H9 (cell line): Measurements from ENCODE around the gene FGF3. TPM values are rescaled to one million over a fixed set of nuclear protein-coding genes. Genes with fewer than 3 reads are reported as not detected.

ENCODE experiments used
- DNase-seq: peaks from one replicate; pipeline ENCODE4 v3.0.0-alpha.2; 2017
- H2AFZ ChIP-seq: one replicate; pipeline ENCODE4 v1.6.1; 2013; ENCODE audit warnings: mild to moderate bottlenecking, low read length, control low read depth, moderate library complexity
- H2AK5ac ChIP-seq: 2 replicates; pipeline ENCODE4 v1.6.1; 2013; ENCODE audit warnings: low read length, control low read depth, mixed read lengths; ENCODE audit not compliant: insufficient read length
- H2BK120ac ChIP-seq: one replicate; pipeline ENCODE4 v1.6.1; 2013; ENCODE audit warnings: low read depth, mild to moderate bottlenecking, low read length, control low read depth, inconsistent platforms; ENCODE audit not compliant: poor library complexity, severe bottlenecking
- H2BK12ac ChIP-seq: 2 replicates; pipeline ENCODE4 v1.6.1; 2013; ENCODE audit warnings: low read length, control low read depth, mixed read lengths, low read depth; ENCODE audit not compliant: insufficient read length
- H2BK15ac ChIP-seq: 2 replicates; pipeline ENCODE4 v1.6.1; 2013; ENCODE audit warnings: low read depth, low read length, control low read depth
- H2BK20ac ChIP-seq: one replicate; pipeline ENCODE4 v1.6.1; 2013; ENCODE audit warnings: low read depth, mild to moderate bottlenecking, low read length, control low read depth, inconsistent platforms; ENCODE audit not compliant: poor library complexity, severe bottlenecking
- H2BK5ac ChIP-seq: 2 replicates; pipeline ENCODE4 v1.6.1; 2013; ENCODE audit warnings: low read length, control low read depth, mixed read lengths; ENCODE audit not compliant: insufficient read length
- H3K14ac ChIP-seq: 2 replicates; pipeline ENCODE4 v1.6.1; 2013; ENCODE audit warnings: low read length, control low read depth; ENCODE audit not compliant: insufficient read depth
- H3K18ac ChIP-seq: 2 replicates; pipeline ENCODE4 v1.6.1; 2013; ENCODE audit warnings: low read depth, mild to moderate bottlenecking, mixed read lengths, low read length, control low read depth; ENCODE audit not compliant: insufficient read length
- H3K23ac ChIP-seq: 2 replicates; pipeline ENCODE4 v1.6.1; 2013; ENCODE audit warnings: low read length, control low read depth, mixed read lengths, low read depth; ENCODE audit not compliant: insufficient read length
- H3K23me2 ChIP-seq: 2 replicates; pipeline ENCODE4 v1.6.1; 2013; ENCODE audit warnings: low read depth, mild to moderate bottlenecking, mixed read lengths, low read length, control low read depth; ENCODE audit not compliant: insufficient read length, poor library complexity, severe bottlenecking
- H3K27ac ChIP-seq: 2 replicates; pipeline ENCODE4 v1.5.1; 2013; ENCODE audit warnings: low read length, control low read depth, mixed read lengths, low read depth; ENCODE audit not compliant: insufficient read length
- H3K27me3 ChIP-seq: 2 replicates; pipeline ENCODE4 v1.6.1; 2013; ENCODE audit warnings: low read length, control low read depth, inconsistent platforms; ENCODE audit not compliant: insufficient read depth
- H3K4ac ChIP-seq: 2 replicates; pipeline ENCODE4 v1.6.1; 2013; ENCODE audit warnings: low read depth, mild to moderate bottlenecking, control low read depth, inconsistent platforms, low read length, moderate library complexity
- H3K4me1 ChIP-seq: 2 replicates; pipeline ENCODE4 v1.6.1; 2013; ENCODE audit warnings: low read length, control low read depth, inconsistent platforms; ENCODE audit not compliant: insufficient read depth
- H3K4me2 ChIP-seq: 2 replicates; pipeline ENCODE4 v1.6.1; 2013; ENCODE audit warnings: low read length, control low read depth, mixed read lengths; ENCODE audit not compliant: insufficient read length, insufficient read depth
- H3K56ac ChIP-seq: 2 replicates; pipeline ENCODE4 v1.6.1; 2013; ENCODE audit warnings: low read depth, mild to moderate bottlenecking, mixed read lengths, low read length, control low read depth; ENCODE audit not compliant: insufficient read length
- H3K79me1 ChIP-seq: 2 replicates; pipeline ENCODE4 v1.6.1; 2013; ENCODE audit warnings: low read depth, mild to moderate bottlenecking, moderate library complexity, low read length, control low read depth, inconsistent platforms; ENCODE audit not compliant: insufficient read depth, poor library complexity, severe bottlenecking
- H3K79me2 ChIP-seq: 2 replicates; pipeline ENCODE4 v1.6.1; 2013; ENCODE audit warnings: low read length, control low read depth, inconsistent platforms; ENCODE audit not compliant: insufficient read depth
- H3K9ac ChIP-seq: 2 replicates; pipeline ENCODE4 v1.6.1; 2013; ENCODE audit warnings: low read length, control low read depth, mixed read lengths; ENCODE audit not compliant: insufficient read length; ENCODE audit errors: extremely low read depth
- H3K9me3 ChIP-seq: one replicate; pipeline ENCODE4 v1.6.1; 2013; ENCODE audit warnings: low read depth, low read length, inconsistent platforms; ENCODE audit not compliant: control insufficient read depth
- H3T11ph ChIP-seq: one replicate; pipeline ENCODE4 v1.6.1; 2013; ENCODE audit warnings: mild to moderate bottlenecking, low read length, control low read depth, inconsistent platforms
- H4K20me1 ChIP-seq: one replicate; pipeline ENCODE4 v1.6.1; 2013; ENCODE audit not compliant: control insufficient read depth, insufficient read length, insufficient read depth
- H4K5ac ChIP-seq: 2 replicates; pipeline ENCODE4 v1.6.1; 2013; ENCODE audit warnings: low read depth, mild to moderate bottlenecking, mixed read lengths, low read length, control low read depth; ENCODE audit not compliant: insufficient read length
- H4K8ac ChIP-seq: replicated peaks from 2 replicates; pipeline ENCODE4 v1.6.1; 2013; ENCODE audit warnings: low read length, control low read depth, mixed read lengths, low read depth; ENCODE audit not compliant: insufficient read length
- H4K91ac ChIP-seq: 2 replicates; pipeline ENCODE4 v1.6.1; 2013; ENCODE audit warnings: low read depth, mild to moderate bottlenecking, moderate library complexity, mixed read lengths, low read length, control low read depth; ENCODE audit not compliant: insufficient read length
- H3K27ac Mint-ChIP-seq, 3 experiments: 2 replicates in 2 of 3; 3 replicates in 1 of 3; pipeline ENCODE4 v1.8.0; 2020 to 2021; ENCODE audit warnings: mixed read lengths in 3 of 3, mild to moderate bottlenecking in 1 of 3, moderate library complexity in 1 of 3
- H3K27me3 Mint-ChIP-seq: 2 replicates; pipeline ENCODE4 v1.8.0; 2021; ENCODE audit warnings: low read depth, mild to moderate bottlenecking, moderate library complexity, mixed read lengths
- H3K36me3 Mint-ChIP-seq, 3 experiments: 2 replicates in 2 of 3; 3 replicates in 1 of 3; pipeline ENCODE4 v1.8.0; 2020 to 2021; ENCODE audit warnings: low read depth in 3 of 3, mixed read lengths in 3 of 3; ENCODE audit not compliant: insufficient read depth in 1 of 3
- H3K4me1 Mint-ChIP-seq, 2 experiments: 2 replicates each; pipeline ENCODE4 v1.8.0; 2020; ENCODE audit warnings: mixed read lengths in 2 of 2
- H3K4me3 Mint-ChIP-seq, 2 experiments: 2 replicates in 1 of 2; 3 replicates in 1 of 2; pipeline ENCODE4 v1.8.0; 2020 to 2021; ENCODE audit warnings: mild to moderate bottlenecking in 2 of 2, mixed read lengths in 2 of 2, moderate library complexity in 1 of 2
- H3K9me3 Mint-ChIP-seq, 2 experiments: 2 replicates in 1 of 2; 3 replicates in 1 of 2; pipeline ENCODE4 v1.8.0; 2020; ENCODE audit warnings: mild to moderate bottlenecking in 2 of 2, mixed read lengths in 2 of 2, moderate library complexity in 1 of 2
- CTCF ChIP-seq: fragments of 200-600 bp; sonication (generic); conservative IDR thresholded peaks from 3 replicates; pipeline ENCODE4 v1.8.0; 2021; ENCODE audit warnings: antibody characterized with exemption, mild to moderate bottlenecking
- WGBS: extraction: QIAGEN DNeasy Blood & Tissue Kit; methylation state at CpG from one replicate; pipeline ENCODE4 v1.1.7; 2013; ENCODE audit warnings: missing lambda C conversion rate, low lambda C conversion rate, mixed read lengths; ENCODE audit not compliant: insufficient read length; ENCODE audit errors: extremely low coverage; 5-methylcytosine and 5-hydroxymethylcytosine counted together
- total RNA-seq: library from RNA; stranded (reverse); gene quantifications from 2 replicates; pipeline ENCODE4 v1.2.1, GENCODE V29; 2021

The FGF3 gene
- total RNA-seq, 1 experiment from 2014 or later, result not detected

DNA sequence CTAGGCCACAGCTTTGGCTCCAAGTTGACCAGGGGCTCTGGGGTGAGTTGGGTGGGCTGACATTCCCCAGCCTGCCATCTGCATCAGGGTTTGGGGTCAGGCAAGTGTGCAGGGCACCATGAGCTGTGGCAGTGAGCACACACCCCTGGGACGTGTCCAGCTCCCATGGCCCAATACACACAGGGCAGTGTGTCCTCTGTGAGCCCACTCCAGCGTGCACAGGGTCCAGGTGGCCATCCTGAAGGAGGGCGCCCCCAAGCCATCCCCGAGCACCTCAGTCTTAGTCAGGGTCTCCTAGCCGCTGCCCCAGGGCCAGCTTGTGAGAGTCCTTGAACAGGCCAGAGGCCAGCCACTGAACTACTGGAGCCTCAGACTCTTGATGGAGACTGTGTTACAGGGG lies 1.2 kb upstream of the FGF3 start:
- Histone ChIP-seq H3K9ac (no peak overlapping the region), H4K20me1 (no peaks in the 10 kb centered on the region), H3K14ac (no peak overlapping the region; the same call in 1 of the 2 replicates), H3K27me3 (peaks cover 56% of the 10 kb centered on the region), H3K4ac (no peak overlapping the region), H4K91ac (no peak overlapping the region), H3K23ac (no peak overlapping the region), H2BK120ac (no peak overlapping the region), H4K8ac (no peak overlapping the region), H3K79me1 (no peaks in the 10 kb centered on the region), H2BK12ac (no peak overlapping the region), H3K4me1 (no peaks in the 10 kb centered on the region), H2AFZ (no peak overlapping the region), H3K56ac (no peak overlapping the region), H2BK5ac (no peak overlapping the region), H2BK15ac (no peak overlapping the region), H3K27ac (no peak overlapping the region), H4K5ac (no peak overlapping the region), H2AK5ac (no peak overlapping the region), H3K23me2 (peaks cover 9% of the 10 kb centered on the region), H2BK20ac (no peak overlapping the region), H3K9me3 (no peaks in the 10 kb centered on the region), H3T11ph (no peak overlapping the region), H3K79me2 (no peaks in the 10 kb centered on the region), H3K4me2 (no peak overlapping the region), H3K18ac (no peak overlapping the region)
- WGBS, result no CpG with 5 or more reads among the region's 5 CpGs
- peaks cover 6 to 11% of the 10 kb centered on the region in 2 experiments for H3K4me1 Mint-ChIP-seq
- H3K4me3 Mint-ChIP-seq, result no peak overlapping the region
- peaks cover 93% of the 10 kb centered on the region for H3K27me3 Mint-ChIP-seq
- no peak for DNase-seq
- H3K36me3 Mint-ChIP-seq, result no peaks in the 10 kb centered on the region
- no peak for TF ChIP-seq CTCF
- H3K27ac Mint-ChIP-seq, result no peak overlapping the region
- no peaks in the 10 kb centered on the region; a peak in 1 of 5 replicates for H3K9me3 Mint-ChIP-seq
